NCI-H524 (cell line): ENCODE measurements around the gene TNNI3.
"Not testable (repeated sequence)": the region's sequence is repeated elsewhere in the genome, so short reads cannot be mapped to it uniquely, and the experiment has no call there.

ENCODE experiments used
- DNase-seq, 2 experiments: peaks; one replicate each; lab custom pipeline; 2025; lab: John Stamatoyannopoulos, UW

Gene TNNI3

DNA sequence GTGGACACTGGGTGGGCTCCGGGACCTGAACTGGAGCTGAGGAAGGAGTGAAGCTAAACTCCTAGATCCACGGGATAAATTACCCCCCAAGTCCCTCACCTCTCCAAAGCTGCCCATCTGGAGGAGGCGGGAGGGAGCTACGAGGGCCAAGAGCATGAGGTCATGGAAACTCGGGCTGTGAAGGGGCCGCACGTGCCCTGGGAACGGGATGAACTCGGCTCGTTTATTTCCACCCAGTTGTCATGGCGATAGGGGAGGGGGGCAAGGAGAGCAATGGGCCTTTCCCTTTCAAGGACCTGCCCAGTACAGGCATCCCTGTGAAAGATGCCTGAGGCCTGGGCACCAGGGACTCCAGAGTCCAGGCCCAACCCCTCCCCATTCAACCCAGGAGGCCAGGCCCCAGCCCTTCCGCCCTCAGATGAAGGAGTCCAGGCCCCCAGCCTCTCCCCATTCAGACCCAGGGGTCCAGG is 43.9 kb downstream of the TNNI3 start:
- DNase-seq = peak in 1 of 2 experiments; percentile 50

DNA sequence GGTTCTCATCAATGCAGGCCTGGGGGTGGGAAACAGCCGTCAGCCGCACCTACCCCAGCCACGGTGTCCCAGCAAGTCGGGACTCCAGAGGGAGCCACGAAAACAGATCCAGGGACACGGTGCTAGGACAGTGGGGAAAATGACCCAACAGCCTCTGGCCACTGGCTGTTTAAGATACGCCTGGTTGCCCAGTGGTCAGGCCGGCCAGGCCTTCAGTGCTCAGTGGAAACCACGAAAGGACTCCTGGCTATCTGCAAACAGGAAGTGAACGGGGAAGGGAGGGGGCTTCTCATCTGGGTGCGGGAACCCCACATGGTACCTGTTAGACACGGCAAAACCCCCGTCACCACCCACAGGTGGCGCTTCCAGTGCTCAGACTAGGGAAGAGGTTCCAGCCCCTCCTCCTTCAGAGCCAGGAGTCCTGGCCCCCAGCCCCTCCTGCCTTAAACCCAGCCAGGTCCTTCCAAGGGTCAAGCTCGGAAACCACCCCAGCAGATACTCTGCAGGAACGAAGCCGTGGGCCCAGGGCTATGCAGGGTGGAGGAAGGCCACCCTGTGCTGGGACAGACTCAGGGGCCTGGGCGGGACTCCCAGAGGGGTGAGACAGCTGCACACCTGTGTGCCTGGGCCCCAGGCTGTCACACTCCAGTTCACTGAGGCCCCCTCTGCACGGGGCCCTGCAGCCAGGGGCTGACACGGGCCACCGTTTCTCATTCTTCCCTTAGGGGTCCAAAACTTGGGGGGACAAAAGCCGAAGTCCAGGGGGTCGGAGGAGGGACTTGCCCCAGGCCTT is 44.6 kb downstream of the TNNI3 start:
- no peak for DNase-seq

DNA sequence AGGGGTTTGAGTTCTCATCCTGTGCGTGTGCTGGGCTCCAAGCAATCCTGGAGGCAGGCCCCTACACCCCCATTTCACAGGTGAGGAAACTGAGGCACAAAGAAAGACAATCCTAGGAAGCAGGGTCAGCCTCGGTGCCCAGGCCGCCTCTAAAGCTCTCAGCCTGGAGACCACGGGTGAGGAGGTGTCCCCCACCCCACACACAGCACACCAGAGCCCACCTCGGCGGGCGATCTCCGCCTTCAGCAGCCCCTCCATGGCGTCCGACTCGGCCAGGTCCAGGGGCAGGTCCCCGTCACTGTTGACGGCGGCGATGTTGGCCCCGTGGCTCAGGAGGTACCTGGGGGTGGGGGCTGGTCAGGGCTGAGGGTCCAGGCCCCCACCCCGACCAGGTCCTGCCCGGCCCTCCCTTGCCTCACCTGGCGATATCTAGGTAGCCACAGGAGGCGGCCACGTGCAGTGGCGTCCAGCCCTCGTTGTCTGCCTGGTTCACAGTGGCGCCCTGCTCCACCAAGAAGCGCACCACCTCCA is 45.2 kb downstream of the TNNI3 start:
- no peak for DNase-seq

DNA sequence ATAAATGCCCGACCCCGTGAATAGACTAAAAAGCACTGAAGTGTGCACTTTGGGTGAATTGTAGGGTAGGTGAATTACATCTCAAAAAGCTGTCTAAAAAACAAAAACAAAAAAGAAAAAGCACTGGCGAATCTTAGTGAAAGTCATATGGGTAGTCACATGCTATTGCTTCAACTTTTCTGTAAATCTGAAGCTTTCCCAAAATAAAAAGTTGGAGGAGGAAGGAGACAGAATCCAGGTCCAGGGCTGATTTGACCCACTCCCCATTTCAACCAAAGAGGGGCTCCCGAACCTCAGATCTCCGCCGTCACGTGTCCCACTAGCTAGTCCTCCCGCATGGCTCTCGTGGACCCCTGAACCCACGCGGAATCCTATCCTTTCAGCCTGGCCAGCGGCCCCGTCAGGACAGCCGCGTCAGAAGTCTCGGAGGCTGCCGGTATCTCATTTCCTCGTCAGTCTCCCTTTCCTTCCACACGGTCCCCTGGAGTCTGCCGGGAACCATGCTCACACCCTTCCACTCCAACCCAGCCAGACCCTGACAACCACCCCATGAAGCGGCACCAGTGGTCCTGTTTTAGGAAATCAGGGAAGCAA is 46.2 kb downstream of the TNNI3 start:
- no peak for DNase-seq

DNA sequence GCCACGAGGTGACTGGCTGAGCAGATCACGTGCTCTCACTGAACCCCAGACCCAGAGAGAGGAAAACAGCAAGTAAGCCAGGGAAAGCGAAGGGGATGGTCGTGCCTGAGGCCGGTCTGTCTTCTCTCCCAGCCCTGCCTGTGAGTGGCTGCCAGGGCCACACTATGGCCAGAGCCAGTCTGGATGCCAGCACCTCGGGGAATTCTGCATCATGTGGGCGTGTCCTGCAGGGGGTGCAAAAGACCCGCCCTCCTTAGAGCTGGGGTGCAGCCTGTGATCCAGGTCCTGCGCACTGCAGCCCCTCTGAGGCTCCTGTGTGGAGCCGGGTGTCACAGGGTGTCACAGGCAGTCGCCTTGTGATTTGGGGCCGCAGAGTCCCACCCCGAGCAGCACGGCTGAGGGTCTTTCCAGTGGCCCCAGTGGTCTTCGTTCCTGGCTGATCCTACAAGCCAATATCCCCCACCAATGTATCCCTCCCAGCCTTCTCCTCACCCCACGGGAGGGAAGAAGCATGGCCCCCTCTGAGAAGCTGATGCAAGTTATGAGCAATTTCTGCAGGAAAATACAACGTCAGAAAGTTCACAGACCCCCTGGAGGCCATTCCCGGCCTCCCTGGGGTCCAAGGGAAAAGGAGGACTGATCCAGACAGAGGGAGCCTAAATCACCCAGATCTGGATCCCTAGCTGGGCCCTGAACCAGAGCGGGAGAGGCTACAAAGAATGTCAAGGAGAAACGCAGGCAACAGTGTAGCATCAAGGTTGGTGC is 47.8 kb downstream of the TNNI3 start:
- DNase-seq = no peak

DNA sequence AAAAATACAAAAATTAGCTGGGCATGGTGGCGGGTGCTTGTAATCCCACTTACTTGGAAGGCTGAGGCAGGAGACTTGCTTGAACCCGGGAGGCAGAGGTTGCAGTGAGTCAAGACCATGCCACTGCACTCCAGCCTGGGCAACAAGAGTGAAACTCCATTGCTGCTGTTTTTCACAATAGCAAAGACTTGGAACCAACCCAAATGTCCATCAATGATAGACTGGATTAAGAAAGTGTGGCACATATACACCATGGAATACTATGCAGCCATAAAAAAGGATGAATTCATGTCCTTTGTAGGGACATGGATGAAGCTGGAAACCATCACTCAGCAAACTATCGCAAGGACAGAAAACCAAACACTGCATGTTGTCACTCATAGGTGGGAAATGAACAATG is 50.3 kb downstream of the TNNI3 start:
- not testable (repeated sequence) for DNase-seq

DNA sequence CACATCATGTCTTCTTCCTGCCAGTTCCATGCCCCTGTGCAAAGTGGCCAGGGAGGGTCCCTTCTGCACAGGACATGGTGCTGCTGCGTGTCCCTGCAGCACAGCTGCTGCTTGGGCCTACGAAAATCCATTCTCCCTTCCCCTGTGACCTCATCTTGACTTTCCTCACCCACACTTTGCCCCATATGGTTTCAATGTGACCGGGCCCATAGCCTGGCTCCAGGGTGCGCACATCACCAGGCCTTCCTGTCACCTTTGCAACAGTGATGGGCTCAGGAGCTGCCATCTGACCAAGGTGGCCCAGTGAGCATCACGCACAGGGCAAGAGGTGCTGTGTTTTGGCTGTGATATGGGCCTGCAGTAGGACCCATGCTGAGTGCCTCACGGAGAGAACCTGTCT is 50.9 kb downstream of the TNNI3 start:
- DNase-seq = no peak

DNA sequence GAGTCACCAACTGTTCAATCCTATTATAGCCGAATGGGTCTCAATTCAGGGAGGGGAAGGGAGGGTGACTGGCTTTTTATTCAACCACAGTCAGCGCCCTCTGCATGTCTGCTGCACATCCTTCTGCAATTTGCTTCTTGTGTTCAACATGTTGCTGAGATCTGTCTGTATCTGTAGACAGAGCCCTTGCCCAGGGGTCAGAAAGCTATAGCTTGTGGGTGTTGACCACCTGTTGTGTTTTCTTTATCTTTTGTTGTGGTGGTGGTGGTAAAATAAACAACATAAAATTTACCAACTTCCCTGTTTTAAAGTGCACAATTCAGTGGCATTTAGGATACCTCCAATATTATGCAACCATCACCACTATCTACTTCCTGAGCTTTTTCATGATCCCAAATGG is 52.3 kb downstream of the TNNI3 start:
- no peak for DNase-seq

DNA sequence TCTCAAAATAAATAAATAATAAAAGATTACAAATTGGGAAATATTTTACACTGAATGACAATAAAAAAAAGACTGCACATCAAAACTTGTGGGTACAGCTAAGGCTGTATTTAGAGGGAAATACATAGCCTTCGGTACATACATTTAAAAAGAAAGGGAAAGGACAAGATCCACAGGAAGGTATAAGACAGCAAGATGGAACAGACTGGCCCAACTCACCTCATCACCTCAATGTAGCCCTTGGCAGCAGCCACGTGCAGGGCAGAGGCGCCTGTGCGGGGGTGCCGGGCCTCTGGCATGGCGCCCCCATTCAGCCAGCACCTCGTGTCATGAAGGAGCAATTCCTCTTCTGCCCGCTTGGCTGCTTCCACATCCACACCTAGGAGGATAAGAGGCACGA is 54.3 kb downstream of the TNNI3 start:
- no peak for DNase-seq
